GM19328 (cell line): ENCODE measurements around the gene UBXN11.

ENCODE experiments used
- ATAC-seq: cut with Tn5 transposase; IDR thresholded peaks from one replicate; pipeline ENCODE4 v1.9.1; 2021; ENCODE audit warnings: mild to moderate bottlenecking, moderate library complexity; ENCODE audit not compliant: unreplicated experiment

The UBXN11 gene

DNA sequence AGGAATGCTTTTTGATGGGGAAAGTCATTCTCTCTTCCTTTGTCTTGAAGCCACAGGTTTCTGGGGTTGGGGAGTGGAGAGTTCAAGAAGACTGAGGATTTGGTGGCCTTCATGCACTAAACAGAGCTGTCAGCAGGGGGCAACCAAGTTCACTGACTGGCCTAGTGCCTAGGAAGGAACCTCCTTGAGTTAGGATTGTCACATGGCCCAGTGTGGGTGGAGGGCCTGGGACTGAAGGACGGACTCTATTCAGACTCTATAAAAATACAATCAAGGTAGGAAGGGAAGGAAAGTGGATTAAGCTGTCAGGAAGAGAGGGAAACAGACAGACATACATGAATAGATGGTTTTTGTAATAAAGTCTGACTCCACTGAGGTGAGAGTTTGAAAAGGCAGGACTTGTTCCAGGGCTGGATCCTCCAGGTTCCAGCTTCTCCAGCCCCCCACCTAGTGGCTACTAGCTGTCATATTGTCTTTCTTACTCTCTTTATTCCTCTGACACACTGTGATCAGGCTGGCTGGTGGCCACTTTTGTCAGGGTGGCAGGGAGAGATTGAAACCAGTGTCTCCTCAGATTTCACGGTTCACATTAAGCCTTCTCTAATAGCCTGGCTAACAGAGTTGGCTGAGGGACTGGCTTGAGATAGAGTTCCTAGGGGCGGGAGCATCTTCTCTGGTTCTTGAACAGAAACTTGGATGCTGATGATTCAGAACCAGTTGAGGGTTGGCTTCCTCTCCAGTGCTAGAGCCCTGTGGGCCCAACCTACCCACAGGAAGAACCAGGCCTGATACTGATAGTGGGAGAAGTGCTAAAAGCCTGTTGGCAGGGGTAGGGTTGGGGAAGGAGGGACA, 30.6 kb downstream of the UBXN11 start:
- no peak for ATAC-seq

DNA sequence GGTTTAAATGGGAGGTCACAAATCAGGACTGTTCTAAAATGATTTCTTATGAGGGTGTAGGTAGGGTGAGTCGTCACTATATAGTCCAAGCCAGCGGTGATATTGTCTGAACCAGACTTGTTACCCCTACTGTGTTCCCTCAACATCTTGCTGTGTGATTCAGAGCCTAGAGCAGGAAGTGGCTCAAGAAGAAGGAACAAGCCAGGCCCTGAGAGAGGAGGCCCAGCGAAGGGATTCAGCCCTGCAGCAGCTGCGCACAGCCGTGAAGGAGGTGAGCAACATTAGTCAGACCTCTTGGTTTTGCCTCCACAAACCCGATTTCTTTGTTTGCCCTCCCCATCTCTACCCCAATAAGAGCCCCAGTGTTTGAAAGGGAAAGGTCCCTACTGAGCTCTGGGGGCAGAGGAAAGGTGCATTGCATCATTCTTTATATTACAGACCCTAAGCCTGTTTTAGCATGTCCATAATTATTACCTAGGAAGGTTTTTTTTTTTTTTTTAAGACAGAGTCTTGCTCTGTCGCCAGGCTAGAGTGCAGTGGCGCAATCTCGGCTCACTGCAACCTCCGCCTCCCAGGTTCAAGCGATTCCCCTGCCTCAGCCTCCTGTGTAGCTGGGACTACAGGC, 31.5 kb downstream of the UBXN11 start:
- no peak for ATAC-seq

DNA sequence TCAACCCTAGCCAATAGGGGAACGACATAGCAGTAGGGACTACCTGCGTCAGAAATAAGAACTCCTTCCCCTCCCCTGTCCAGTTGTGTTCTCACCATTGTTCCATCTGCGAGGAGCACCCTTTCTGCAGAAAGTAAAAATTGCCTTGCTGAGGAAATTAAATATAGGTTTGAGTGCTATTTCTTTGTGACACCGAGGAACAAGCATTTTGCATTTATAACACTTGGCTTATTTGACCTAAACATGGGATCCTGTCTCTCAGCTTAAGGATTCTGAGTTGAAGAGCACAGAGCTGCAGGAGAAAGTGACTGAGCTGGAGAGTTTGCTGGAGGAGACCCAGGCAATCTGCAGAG, 37.3 kb downstream of the UBXN11 start:
- ATAC-seq, result no peak

DNA sequence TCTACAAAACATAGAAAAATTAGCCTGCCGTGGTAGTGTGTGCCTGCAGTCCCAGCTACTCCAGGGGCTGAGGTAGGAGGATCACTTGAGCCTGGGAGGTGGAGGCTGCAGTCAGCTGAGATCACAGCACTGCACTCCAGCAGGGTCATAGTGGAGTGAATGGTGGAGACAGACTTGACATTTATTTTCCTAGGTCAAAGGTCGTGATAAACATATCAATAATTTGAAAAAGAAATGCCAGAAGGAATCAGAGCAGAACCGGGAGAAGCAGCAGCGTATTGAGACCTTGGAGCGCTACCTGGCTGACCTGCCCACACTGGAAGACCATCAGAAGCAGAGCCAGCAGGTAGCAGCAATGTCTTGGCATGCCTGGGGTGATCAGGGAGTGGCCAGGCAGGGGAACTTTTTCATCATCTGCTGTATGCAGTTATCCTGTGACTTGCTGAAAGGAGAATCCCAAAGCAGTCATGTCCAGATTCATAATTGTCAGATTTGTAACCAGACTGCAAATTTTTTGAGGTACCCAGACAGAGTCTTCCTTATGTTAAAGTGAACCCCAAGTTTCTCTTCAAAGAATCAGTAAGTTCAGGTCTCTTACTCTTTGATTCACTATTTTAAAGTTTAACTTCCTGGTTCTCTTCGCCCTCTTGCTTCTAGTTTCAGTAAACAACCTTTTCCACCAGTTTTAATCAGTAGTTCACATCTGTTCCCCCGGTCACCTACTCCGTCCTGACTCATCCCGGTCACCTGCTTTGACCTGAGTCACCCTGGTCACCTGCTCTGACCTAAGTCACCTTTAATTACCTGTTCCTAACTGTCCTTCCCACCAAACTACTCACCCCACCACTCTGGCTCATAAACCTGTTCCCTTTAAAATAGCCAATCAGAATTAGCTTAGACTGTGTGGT, 37.9 kb downstream of the UBXN11 start:
- no peak for ATAC-seq

DNA sequence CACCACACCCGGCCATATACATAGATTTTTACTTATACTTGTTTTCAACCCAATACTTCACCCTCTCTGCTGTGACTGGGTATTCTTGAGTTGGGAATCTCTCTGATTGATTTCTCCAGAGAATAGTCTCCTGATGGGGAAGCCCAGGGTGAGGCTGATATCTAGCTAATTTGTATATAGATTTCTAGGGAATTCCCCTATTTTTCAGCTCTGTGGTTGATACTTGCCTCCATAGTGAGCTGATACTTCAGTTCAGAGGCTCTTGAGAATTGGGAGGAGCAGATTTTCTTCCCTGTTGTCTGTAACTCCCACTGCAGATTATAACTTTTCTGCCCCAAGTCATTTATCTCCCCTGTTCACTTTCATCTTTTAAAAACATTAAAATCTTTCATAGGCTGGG, 41.0 kb downstream of the UBXN11 start:
- no peak for ATAC-seq

DNA sequence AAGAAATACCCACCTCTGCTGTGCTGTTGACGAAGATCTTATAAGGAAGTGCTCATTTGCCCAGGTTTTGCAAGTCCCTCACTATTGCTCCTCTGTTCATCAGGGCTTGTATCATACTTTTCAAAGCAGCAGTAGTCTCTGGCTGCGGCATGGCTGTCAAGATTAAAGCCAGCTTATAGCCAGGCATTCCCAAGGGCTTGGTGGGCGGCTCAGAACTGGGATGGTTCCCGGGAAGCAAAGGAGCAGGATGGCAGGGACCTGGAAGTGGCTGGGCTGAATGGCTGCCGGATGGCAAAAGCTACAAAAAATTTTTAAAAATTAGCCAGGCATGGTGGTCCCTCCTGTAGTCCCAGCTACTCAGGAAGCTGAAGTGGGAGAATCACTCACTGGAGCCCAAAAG, 43.2 kb downstream of the UBXN11 start:
- no peak for ATAC-seq

DNA sequence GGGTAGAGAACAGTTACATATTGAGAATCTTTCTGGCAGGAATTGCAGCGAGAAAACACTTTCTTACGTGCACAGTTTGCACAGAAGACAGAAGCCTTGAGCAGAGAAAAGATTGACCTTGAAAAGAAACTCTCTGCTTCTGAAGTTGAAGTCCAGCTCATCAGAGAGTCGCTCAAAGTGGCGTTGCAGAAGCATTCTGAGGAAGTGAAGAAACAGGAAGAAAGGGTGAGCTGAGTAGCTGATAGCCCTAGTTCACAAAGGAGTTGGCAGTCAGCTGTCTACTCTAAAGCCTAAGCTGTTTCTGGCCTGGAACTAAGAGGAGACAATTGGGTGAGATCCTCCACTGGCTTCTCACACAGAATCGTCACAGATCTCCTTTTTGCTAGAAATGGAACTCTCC, 46.9 kb downstream of the UBXN11 start:
- no peak for ATAC-seq

DNA sequence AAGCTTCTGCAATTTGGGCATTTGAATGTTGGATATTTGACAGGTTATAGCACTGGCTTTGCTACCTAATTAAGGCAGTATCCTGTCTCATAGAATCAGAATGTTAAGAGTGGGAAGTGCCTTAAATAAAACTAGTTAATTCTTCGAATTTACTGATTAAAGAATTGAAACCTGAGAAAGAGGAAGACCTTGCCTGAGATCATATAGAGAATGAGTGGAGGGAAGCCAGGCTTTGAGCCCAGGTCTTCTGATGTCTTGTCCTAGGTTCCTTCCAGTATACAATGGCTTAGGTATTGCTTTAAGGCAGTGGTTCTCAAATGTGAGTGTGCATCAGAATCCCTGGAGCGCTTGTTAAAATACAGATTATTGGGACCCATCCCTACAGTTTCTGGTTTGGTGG, 47.4 kb downstream of the UBXN11 start:
- no peak for ATAC-seq

DNA sequence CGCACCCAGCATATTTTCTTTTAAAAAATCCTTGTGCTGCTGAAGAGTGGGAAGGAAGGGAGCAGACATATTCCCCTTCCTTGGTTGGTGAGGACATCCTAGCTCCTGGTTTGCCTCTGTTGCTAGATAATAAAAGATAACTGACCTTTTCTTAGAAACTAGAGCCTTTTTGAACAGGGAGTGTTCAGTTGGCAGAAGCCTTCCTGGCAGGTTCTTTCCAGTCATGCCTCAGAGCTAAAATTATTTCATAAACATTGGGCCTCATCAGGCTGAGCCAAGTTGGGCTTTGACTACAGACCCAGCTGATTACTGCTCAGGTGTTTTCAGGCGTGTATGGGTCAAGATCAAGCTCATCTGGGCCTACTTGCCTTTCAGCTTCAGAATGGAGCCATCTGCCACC, 49.2 kb downstream of the UBXN11 start:
- ATAC-seq, result no peak

DNA sequence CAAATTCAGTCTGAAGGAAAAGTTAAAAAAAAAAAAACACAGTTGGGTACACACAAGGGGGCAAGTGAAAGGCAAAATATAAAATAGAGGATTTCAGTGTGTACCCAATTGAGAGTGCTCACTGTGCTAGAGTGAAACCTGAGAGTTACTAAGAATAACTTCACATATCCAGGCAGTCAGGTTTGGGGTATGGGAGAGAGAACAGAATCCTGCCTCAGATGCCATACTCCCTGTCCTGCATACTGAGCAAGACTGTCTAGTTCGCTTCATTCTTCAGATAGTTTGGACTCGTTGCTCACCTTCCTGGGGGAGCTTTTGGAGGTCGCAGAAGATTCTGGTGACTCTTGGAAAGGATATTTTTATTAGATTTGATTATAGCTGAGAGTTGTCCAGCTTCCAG, 52.0 kb downstream of the UBXN11 start:
- ATAC-seq, result no peak

DNA sequence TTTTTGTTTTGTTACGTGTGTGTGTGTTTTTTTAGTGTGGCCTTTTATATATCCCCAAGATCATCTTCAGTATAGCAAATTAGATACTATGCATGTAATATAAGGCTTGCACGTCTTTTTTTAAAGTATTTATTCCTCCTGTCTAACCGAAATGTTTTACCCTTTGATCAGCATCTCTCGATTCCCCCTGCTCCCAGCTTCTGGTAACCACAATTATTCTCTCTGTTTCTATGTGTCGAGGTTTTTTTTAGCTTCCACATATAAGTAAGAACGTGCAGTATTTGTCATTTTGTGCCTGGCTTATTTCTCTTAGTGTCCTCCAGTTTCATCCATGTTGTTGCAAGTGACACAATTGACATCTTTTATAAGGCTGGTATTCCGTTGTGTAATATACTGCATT, 53.7 kb downstream of the UBXN11 start:
- no peak for ATAC-seq

DNA sequence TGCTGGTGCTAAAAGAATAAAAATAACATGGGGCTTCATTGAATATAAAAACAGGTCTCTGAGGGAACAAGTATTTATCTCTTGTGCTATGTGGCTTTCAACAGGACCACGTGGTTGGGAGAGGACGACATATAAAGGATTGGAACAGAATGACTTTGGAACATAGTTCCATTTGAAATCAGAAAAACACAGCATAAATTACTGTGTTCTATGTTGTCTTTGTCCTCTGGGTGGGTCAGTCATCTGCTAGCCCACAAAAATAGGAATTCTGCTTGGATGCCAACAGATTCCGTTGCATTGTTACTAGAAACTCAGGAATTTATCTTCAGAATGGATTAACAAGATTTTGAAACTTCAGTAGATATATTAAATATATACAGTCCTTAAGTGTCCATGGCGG, 66.5 kb downstream of the UBXN11 start:
- no peak for ATAC-seq

DNA sequence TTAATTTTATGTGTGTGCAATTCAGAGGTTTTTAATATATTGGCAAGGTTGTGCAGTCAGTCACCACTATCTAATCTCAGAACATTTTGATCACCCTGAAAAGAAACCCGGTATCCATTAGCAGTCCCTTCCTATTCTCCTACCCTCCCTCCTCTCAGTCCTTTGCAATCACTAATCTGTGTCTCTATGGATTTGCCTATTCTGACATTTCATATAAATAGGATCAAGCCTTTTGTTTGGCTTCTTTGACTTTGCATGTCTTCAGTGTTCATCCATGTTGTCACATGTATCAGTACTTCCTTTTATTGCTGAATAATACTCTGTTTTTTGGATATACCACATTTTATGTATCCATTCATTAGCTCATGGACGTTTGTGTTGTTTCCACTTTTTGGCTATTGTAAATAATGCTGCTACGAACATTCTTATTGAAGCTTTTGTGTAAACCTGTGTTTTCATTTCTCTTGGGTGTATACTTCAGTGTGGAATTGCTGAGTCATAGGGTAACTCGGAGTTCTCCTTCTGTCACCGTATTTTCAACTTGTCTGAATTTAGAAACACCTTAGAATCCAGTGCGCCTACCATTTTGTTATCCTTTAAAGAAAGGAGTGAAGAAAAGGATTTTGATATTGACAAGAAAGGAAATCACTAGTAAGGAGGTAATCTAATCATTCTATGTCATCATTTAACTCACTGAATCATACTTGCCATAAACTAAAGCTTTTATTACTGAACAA, 69.0 kb downstream of the UBXN11 start:
- no peak for ATAC-seq

DNA sequence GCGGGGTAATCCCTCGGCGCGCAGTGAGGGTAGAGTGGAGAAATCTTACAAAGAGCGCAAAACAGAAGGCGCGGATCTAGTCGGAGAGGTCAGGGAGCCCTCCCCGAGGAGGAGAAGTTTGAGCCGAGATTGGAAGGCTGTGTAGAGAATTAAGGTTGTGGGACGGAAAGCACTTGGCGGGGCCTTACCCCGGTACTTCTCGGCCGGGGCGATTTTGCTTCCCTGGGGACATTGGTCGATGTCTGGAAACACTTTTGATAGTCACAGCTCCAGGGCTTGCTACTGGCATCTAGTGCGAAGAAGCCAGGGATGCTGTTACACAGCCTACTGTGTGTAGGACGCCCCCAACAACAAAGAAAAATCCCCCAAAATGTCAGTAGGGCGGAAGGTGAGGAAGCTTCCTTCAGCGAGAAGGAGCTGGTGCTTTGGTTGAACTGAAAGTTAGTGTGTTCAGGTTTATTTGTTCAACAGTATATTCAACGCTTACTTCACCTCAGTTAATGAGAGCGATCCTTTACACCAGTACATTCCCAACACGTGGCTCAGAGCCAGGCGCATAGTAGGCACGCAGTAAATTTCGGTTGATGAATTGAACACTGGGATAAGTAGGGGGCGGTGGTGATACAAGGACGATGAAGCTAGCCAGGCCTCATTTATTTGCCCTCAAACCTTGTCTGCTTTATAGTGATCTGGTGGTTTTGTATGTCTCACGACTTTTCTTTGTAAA, 71.6 kb downstream of the UBXN11 start:
- ATAC-seq, result no peak

DNA sequence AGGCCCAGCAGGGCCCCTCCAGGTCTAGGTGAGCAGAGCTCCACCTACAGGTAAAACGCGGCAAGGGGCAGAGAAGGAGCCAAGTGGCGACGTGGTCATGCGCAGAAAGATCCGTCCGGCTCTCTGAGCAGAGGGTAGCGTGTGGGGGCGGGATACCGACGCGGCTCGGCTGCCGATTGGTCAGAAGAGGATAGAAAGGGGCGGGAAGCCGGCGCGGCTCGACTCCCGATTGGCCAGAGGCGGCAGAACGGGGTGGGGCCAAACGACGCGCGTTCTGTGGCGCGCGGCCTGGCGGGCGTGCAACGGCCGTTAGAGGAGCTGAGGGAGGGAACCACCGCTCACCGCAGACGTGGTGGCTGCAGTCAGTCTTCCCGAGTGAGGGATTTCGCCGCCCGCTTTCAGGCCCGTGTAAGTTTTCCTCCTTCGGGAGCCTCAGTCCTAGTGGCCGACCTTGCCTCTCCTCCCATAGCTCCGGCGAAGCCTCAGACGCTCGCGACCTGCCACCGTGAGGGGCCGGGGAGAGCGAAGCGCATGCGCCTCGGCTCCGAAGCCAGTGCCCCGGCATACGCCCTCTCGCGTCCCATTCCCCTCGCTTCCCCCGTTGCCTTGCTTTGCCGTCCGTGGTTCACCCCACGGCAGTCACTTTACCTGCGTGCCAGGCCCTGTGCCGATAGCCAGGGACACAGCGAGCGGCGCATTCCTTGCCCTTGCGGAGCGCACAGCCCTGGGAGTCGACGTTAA, 72.4 kb downstream of the UBXN11 start, which contains the start of gene CEP85:
CEP85 (plus strand) TSS at position 298 of the 741 bp plus-strand sequence. CDS start 5,584 bp downstream, outside the sequence.
- ATAC-seq, result peak; percentile 88
